HG02610 (cell line): ENCODE results near the gene GALNT3.

Experiments used
- ATAC-seq: cut with Tn5 transposase; IDR thresholded peaks from one replicate; pipeline ENCODE4 v1.9.1; 2021; ENCODE audit warnings: mild to moderate bottlenecking, moderate library complexity; ENCODE audit not compliant: unreplicated experiment

The GALNT3 gene

DNA sequence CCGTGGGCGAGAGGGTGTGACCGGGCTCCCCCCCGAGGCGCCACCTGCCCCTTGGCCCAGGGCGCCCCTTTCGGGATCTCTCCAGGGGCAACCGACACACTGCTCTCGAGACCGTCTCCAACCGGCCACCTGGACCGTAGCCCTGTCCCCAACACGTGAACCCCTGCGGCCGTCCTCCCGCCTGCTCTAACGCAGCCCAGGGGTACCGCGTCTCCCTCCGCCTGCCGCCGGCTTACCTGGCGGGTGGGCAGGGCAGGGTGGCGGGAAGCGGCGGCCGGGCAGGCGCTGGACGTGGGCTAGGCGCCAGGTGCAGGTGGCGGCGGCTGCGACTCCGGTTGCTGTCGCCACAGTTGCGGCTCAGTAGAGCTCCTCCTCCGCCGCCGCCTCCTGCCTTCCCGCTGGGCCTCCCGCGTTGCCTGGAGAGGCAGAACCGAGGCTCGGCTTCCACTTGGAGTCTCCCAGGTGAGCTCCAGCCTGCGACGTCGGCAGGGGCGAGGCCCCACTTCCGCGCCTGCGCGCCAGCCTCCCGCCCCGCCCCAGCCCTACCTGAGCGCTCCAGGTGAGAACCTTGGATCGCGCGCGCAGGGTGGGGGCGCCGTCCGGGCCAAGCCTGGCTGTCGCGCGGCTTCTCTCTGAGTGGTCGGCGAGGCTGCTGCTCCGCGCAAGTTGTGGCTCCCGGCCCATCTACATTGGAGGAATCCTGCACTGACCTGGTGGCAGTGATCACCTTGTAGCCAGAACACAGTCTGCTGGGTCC, at the start of gene GALNT3:
Gene GALNT3 (minus strand): TSS at position 469 of the 757 bp plus-strand sequence. CDS start 23,547 bp downstream, outside the sequence.
- peak; percentile 20 for ATAC-seq

- no peak for ATAC-seq
These were observed 49.3 kb upstream of the GALNT3 start for GRCh38 chr2:165843351-165843750.

DNA sequence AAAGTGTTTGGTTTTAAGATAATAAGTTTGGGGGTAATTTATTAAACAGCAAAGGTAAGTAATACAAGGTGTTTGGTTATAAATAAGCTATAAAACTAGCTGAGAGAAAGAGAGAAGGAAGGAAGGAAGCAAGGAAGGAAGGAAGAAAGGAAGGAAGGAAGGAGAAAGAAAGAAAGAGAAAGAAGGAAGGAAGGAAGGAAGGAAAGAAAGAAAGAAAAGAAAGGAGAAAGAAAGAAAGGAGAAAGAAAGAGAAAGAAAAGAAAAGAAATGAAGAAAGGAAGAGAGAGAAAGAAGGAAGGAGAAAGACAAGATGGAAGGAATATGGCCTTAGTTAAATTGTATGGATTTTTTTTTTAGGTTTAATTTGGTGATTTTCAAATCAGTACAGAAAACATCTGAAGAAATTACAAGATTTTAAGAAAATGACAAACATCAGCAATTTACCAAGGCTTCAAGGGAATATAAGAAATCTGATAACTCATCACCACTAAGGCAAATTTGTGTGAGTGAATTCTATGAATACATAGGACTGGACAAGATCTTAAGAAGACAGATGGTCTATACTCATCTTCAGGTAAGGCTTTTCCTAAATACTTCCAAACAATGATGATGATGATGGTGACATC, 46.4 kb upstream of the GALNT3 start:
- no peak for ATAC-seq

- ATAC-seq: no peak
These were observed 45.6 kb upstream of the GALNT3 start for GRCh38 chr2:165839610-165840009.

DNA sequence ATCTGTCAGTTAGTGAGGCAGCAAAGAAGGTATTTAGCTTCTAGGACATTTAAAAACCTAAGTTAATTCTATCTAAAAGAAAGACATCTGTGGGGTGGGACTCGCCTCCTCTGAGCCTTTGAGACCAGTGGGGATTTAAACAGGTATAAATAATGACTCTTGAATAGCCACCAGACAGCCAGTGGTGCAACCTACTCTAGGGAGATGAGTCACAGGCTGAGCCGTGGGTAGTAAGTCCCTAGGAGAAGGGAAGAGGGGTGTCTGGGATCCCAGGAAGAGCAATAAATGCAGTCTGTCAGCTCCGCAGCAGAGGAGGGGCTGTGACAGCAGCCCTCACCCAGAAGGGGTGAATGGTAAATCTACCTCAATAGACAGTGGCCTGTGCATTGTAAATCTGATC, 43.1 kb upstream of the GALNT3 start:
- no peak for ATAC-seq

DNA sequence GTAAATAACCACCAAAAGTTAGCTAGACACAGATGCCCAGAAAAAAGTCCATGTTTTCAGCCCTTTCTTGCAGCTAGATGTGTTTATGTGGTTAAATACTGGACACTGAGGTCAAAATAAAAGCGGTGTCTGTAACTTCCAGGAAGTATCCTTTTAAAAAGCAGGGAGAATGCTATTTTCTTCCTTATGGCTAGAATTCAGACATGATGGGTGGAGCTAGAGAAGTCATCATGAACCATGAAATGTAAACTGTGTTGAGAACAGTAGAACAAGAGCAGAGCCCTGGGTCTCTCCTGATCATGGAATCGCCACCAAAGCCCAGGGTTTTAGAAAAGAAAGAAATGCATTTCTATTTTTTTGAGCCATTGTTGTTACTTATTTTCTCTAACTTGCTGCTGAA, 41.3 kb upstream of the GALNT3 start:
- ATAC-seq: no peak

- no peak for ATAC-seq
These were observed 39.1 kb upstream of the GALNT3 start for GRCh38 chr2:165833156-165833555.

GRCh38 chr2:165827921-165828276, 33.9 kb upstream of the GALNT3 start:
- ATAC-seq: no peak

GRCh38 chr2:165827016-165827920, 33.2 kb upstream of the GALNT3 start:
- ATAC-seq: no peak

DNA sequence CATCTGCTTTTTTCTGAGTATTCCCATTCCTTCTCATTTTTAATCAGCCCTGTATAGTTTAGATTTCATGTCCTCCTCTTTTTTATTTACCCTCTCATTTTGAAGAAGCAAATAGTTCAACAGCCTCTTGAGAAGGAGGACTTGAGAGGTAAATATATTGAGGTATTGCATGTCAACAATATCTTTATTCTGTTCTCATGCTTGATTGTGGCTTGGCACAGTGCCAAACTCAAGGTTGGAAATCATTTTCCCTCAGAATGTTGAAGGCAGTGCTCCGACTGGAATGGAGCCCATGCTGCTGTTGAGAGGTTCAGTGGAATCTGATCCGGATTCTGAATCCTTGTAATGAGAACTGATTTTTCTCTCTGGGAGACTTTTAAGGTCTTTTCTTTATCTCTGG, 31.0 kb upstream of the GALNT3 start:
- ATAC-seq: no peak

DNA sequence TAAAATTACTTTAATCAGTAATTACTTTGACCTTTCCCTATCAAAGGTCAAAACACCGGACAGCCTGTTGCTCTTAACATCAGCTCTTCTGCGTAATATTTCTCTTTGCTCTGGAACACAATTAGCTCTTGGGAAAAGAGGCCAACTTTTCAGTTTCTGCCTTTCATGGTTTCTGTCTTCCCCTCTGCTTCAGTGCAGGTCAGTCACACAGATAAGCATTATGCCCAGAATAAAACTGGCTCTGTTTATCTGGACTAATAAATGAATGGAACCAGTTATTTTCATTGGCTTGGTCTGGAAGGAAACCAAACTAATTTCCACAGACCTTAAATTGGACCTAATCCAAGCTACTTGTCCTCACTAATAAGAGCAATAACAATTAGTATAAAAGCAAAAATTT, 26.2 kb upstream of the GALNT3 start:
- ATAC-seq: no peak

GRCh38 chr2:165818920-165819319, 24.9 kb upstream of the GALNT3 start:
- ATAC-seq: no peak

DNA sequence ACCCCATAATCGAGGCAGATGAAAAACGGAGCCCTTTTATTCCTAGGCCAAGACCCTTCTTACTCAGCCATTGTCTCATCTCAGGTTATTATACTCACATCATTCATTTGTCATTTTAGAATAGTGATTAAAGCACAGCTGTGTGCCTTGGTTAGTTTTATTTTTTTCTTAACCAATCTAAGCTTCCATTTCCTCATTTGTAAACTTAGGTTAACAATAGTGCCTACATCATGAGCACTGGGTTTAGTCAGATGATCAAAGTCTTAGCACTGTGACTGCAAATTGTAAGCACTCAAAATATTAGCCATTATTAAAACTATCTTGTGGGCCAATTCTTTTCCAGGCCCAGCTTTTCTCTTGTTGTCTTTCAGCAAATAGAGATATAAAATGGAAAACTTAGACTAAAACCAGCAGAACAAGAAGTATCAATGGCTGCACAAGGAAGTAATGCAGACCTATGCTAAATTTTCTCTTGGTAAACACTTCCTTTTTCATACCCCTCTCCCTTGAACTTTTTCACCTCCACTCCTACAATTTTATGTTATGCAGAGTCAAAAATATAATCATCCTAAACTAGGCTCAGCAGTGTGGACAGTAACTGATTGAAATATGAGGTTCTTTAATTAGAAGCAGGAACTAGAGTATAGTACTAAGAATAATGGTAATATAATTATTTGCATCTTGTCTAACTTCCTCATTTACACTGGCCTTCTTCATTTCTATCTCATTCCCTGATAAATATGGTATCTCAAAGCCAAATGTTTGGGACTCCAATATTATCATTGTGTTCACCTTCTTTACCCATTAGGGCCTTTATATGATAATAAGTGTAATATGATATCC, 21.5 kb upstream of the GALNT3 start:
- peak; percentile 64 for ATAC-seq

- ATAC-seq: no peak
These were observed 20.4 kb upstream of the GALNT3 start for GRCh38 chr2:165814473-165814872.

- ATAC-seq: no peak
These were observed 17.7 kb upstream of the GALNT3 start for GRCh38 chr2:165811592-165812370.

- ATAC-seq: no peak
These were observed 16.4 kb upstream of the GALNT3 start for GRCh38 chr2:165810418-165810817.

GRCh38 chr2:165804719-165805118, 10.7 kb upstream of the GALNT3 start:
- no peak for ATAC-seq

DNA sequence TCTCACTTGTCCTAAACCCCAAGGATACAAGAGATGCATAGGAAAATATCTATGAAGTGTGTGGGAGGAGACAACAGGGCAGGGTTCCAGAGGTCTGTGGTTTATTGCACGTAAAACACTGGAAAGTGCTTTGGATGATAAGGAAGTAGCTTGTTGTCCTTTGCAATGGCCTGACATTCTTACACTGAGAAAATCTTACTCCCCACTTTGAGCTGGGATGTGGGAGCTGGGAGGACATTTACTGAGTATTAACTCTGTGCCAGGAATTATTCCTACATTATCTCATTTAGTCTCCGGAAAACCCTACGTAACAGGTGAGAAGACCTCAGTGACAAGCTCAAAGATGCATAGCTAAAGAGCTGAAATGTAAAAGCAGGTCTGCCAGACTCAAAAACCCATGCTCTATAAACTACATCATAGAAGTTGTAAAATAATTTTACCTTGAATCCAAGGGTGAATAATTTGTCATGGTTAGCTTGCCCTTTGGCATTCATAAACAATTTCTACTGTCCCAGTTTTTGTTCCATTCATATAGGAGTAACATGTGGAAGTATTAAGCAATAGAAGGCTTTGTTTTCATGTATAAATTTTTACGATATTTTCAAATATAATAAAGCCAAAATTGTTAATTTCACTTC, 9.2 kb upstream of the GALNT3 start:
- no peak for ATAC-seq

DNA sequence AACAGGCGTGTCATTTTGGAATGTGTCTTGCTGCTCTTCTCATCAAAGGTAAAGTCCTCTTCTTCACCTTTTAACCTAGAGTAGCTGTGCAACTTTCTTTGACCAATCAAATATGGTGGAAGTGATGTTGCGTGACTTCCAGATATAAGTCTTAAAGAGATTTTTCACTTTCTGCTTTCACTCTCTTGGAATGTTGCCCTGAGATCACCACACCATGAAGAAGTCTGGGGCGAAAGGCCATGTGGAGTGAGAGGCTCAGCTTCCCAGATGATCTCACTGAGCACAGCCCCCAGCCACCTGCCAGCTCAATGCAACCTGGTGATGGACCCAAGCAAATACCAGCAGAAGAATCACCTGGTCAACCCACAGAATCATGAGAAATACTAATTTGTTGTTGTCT, 7.1 kb upstream of the GALNT3 start:
- ATAC-seq: no peak
